Esophagus squamous epithelium (tissue), 4 donors: Measurements from ENCODE around the gene LGALS1.

ENCODE experiments used
- POLR2A ChIP-seq, 4 donors: fragments of 450-650 bp; IDR thresholded peaks; one replicate each; pipeline ENCODE4 v1.6.1; 2017; ENCODE audit warnings: antibody characterized with exemption in 4 of 4, mild to moderate bottlenecking in 4 of 4, moderate library complexity in 3 of 4
- TF ChIP-seq, protein P1 (sequence below), 6 experiments: fragments of 450-650 bp in 4 of 6; fragments of 200-600 bp in 2 of 6; sonication (generic) in 2 of 6; IDR thresholded peaks; one replicate each; pipeline ENCODE4 v1.5.1; 2016 to 2019; ENCODE audit warnings: antibody characterized with exemption in 6 of 6, mild to moderate bottlenecking in 4 of 6, moderate library complexity in 4 of 6

DNA sequence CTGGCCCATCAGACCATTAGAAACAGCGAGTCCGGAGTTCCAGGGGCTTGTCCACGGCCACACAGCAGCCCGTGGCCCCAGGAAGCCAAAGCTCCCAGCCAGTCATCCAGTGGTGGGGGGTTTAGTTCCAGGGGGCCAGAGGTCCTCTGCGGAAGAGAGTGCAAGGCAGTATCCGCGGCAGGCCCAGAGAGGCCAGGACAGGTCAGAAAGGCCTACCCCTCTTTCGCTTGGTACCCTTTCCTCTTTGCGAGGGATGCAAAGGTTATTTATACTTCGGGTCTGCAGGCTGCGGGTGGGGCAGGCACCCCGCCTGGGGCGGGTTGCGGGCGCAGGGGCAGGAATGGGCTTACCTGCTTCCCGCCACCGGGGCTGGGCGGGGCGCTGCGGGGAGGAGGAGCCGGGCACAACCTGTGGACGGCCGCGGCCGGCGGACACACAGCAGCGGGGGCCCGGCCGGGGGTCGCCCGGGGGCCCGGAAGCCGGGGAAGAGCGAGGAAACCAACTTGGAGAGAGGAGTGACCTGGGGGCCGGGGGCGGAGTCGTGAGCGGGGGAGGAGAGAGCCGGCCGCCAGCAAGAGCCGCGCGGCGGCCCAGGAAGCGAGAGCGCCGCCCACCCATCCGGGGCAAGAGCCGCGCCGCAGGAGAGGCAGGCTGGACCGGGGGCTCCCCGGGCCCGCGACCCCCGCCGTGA lies 36.2 kb upstream of the LGALS1 start, which contains the start of gene SH3BP1:
- TF ChIP-seq, protein P1, sequence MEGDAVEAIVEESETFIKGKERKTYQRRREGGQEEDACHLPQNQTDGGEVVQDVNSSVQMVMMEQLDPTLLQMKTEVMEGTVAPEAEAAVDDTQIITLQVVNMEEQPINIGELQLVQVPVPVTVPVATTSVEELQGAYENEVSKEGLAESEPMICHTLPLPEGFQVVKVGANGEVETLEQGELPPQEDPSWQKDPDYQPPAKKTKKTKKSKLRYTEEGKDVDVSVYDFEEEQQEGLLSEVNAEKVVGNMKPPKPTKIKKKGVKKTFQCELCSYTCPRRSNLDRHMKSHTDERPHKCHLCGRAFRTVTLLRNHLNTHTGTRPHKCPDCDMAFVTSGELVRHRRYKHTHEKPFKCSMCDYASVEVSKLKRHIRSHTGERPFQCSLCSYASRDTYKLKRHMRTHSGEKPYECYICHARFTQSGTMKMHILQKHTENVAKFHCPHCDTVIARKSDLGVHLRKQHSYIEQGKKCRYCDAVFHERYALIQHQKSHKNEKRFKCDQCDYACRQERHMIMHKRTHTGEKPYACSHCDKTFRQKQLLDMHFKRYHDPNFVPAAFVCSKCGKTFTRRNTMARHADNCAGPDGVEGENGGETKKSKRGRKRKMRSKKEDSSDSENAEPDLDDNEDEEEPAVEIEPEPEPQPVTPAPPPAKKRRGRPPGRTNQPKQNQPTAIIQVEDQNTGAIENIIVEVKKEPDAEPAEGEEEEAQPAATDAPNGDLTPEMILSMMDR (IDR thresholded peaks at IDR 0.05) = peak in 3 of 6 experiments; percentile 2 to 33 (median 11)
- TF ChIP-seq POLR2A (IDR thresholded peaks at IDR 0.05) = peak in 1 of 4 donors; percentile 60
